H9 (cell line): ENCODE measurements around the gene FOXN4. TPM values are rescaled to one million over a fixed set of nuclear protein-coding genes. Genes with fewer than 3 reads are reported as not detected.
A peak's percentile ranks its signal among the peaks of the same experiment; 100 is the strongest.

Source experiments
- DNase-seq: peaks from one replicate; pipeline ENCODE4 v3.0.0-alpha.2; 2017
- H2AFZ ChIP-seq: one replicate; pipeline ENCODE4 v1.6.1; 2013; ENCODE audit warnings: mild to moderate bottlenecking, low read length, control low read depth, moderate library complexity
- H2AK5ac ChIP-seq: 2 replicates; pipeline ENCODE4 v1.6.1; 2013; ENCODE audit warnings: low read length, control low read depth, mixed read lengths; ENCODE audit not compliant: insufficient read length
- H2BK120ac ChIP-seq: one replicate; pipeline ENCODE4 v1.6.1; 2013; ENCODE audit warnings: low read depth, mild to moderate bottlenecking, low read length, control low read depth, inconsistent platforms; ENCODE audit not compliant: poor library complexity, severe bottlenecking
- H2BK12ac ChIP-seq: 2 replicates; pipeline ENCODE4 v1.6.1; 2013; ENCODE audit warnings: low read length, control low read depth, mixed read lengths, low read depth; ENCODE audit not compliant: insufficient read length
- H2BK15ac ChIP-seq: 2 replicates; pipeline ENCODE4 v1.6.1; 2013; ENCODE audit warnings: low read depth, low read length, control low read depth
- H2BK20ac ChIP-seq: one replicate; pipeline ENCODE4 v1.6.1; 2013; ENCODE audit warnings: low read depth, mild to moderate bottlenecking, low read length, control low read depth, inconsistent platforms; ENCODE audit not compliant: poor library complexity, severe bottlenecking
- H2BK5ac ChIP-seq: 2 replicates; pipeline ENCODE4 v1.6.1; 2013; ENCODE audit warnings: low read length, control low read depth, mixed read lengths; ENCODE audit not compliant: insufficient read length
- H3K14ac ChIP-seq: 2 replicates; pipeline ENCODE4 v1.6.1; 2013; ENCODE audit warnings: low read length, control low read depth; ENCODE audit not compliant: insufficient read depth
- H3K18ac ChIP-seq: 2 replicates; pipeline ENCODE4 v1.6.1; 2013; ENCODE audit warnings: low read depth, mild to moderate bottlenecking, mixed read lengths, low read length, control low read depth; ENCODE audit not compliant: insufficient read length
- H3K23ac ChIP-seq: 2 replicates; pipeline ENCODE4 v1.6.1; 2013; ENCODE audit warnings: low read length, control low read depth, mixed read lengths, low read depth; ENCODE audit not compliant: insufficient read length
- H3K23me2 ChIP-seq: 2 replicates; pipeline ENCODE4 v1.6.1; 2013; ENCODE audit warnings: low read depth, mild to moderate bottlenecking, mixed read lengths, low read length, control low read depth; ENCODE audit not compliant: insufficient read length, poor library complexity, severe bottlenecking
- H3K27ac ChIP-seq: 2 replicates; pipeline ENCODE4 v1.5.1; 2013; ENCODE audit warnings: low read length, control low read depth, mixed read lengths, low read depth; ENCODE audit not compliant: insufficient read length
- H3K27me3 ChIP-seq: 2 replicates; pipeline ENCODE4 v1.6.1; 2013; ENCODE audit warnings: low read length, control low read depth, inconsistent platforms; ENCODE audit not compliant: insufficient read depth
- H3K4ac ChIP-seq: 2 replicates; pipeline ENCODE4 v1.6.1; 2013; ENCODE audit warnings: low read depth, mild to moderate bottlenecking, control low read depth, inconsistent platforms, low read length, moderate library complexity
- H3K4me1 ChIP-seq: 2 replicates; pipeline ENCODE4 v1.6.1; 2013; ENCODE audit warnings: low read length, control low read depth, inconsistent platforms; ENCODE audit not compliant: insufficient read depth
- H3K4me2 ChIP-seq: 2 replicates; pipeline ENCODE4 v1.6.1; 2013; ENCODE audit warnings: low read length, control low read depth, mixed read lengths; ENCODE audit not compliant: insufficient read length, insufficient read depth
- H3K56ac ChIP-seq: 2 replicates; pipeline ENCODE4 v1.6.1; 2013; ENCODE audit warnings: low read depth, mild to moderate bottlenecking, mixed read lengths, low read length, control low read depth; ENCODE audit not compliant: insufficient read length
- H3K79me1 ChIP-seq: 2 replicates; pipeline ENCODE4 v1.6.1; 2013; ENCODE audit warnings: low read depth, mild to moderate bottlenecking, moderate library complexity, low read length, control low read depth, inconsistent platforms; ENCODE audit not compliant: insufficient read depth, poor library complexity, severe bottlenecking
- H3K79me2 ChIP-seq: 2 replicates; pipeline ENCODE4 v1.6.1; 2013; ENCODE audit warnings: low read length, control low read depth, inconsistent platforms; ENCODE audit not compliant: insufficient read depth
- H3K9ac ChIP-seq: 2 replicates; pipeline ENCODE4 v1.6.1; 2013; ENCODE audit warnings: low read length, control low read depth, mixed read lengths; ENCODE audit not compliant: insufficient read length; ENCODE audit errors: extremely low read depth
- H3K9me3 ChIP-seq: one replicate; pipeline ENCODE4 v1.6.1; 2013; ENCODE audit warnings: low read depth, low read length, inconsistent platforms; ENCODE audit not compliant: control insufficient read depth
- H3T11ph ChIP-seq: one replicate; pipeline ENCODE4 v1.6.1; 2013; ENCODE audit warnings: mild to moderate bottlenecking, low read length, control low read depth, inconsistent platforms
- H4K20me1 ChIP-seq: one replicate; pipeline ENCODE4 v1.6.1; 2013; ENCODE audit not compliant: control insufficient read depth, insufficient read length, insufficient read depth
- H4K5ac ChIP-seq: 2 replicates; pipeline ENCODE4 v1.6.1; 2013; ENCODE audit warnings: low read depth, mild to moderate bottlenecking, mixed read lengths, low read length, control low read depth; ENCODE audit not compliant: insufficient read length
- H4K8ac ChIP-seq: replicated peaks from 2 replicates; pipeline ENCODE4 v1.6.1; 2013; ENCODE audit warnings: low read length, control low read depth, mixed read lengths, low read depth; ENCODE audit not compliant: insufficient read length
- H4K91ac ChIP-seq: 2 replicates; pipeline ENCODE4 v1.6.1; 2013; ENCODE audit warnings: low read depth, mild to moderate bottlenecking, moderate library complexity, mixed read lengths, low read length, control low read depth; ENCODE audit not compliant: insufficient read length
- H3K27ac Mint-ChIP-seq, 3 experiments: 2 replicates in 2 of 3; 3 replicates in 1 of 3; pipeline ENCODE4 v1.8.0; 2020 to 2021; ENCODE audit warnings: mixed read lengths in 3 of 3, mild to moderate bottlenecking in 1 of 3, moderate library complexity in 1 of 3
- H3K27me3 Mint-ChIP-seq: 2 replicates; pipeline ENCODE4 v1.8.0; 2021; ENCODE audit warnings: low read depth, mild to moderate bottlenecking, moderate library complexity, mixed read lengths
- H3K36me3 Mint-ChIP-seq, 3 experiments: 2 replicates in 2 of 3; 3 replicates in 1 of 3; pipeline ENCODE4 v1.8.0; 2020 to 2021; ENCODE audit warnings: low read depth in 3 of 3, mixed read lengths in 3 of 3; ENCODE audit not compliant: insufficient read depth in 1 of 3
- H3K4me1 Mint-ChIP-seq, 2 experiments: 2 replicates each; pipeline ENCODE4 v1.8.0; 2020; ENCODE audit warnings: mixed read lengths in 2 of 2
- H3K4me3 Mint-ChIP-seq, 2 experiments: 2 replicates in 1 of 2; 3 replicates in 1 of 2; pipeline ENCODE4 v1.8.0; 2020 to 2021; ENCODE audit warnings: mild to moderate bottlenecking in 2 of 2, mixed read lengths in 2 of 2, moderate library complexity in 1 of 2
- H3K9me3 Mint-ChIP-seq, 2 experiments: 2 replicates in 1 of 2; 3 replicates in 1 of 2; pipeline ENCODE4 v1.8.0; 2020; ENCODE audit warnings: mild to moderate bottlenecking in 2 of 2, mixed read lengths in 2 of 2, moderate library complexity in 1 of 2
- WGBS: extraction: QIAGEN DNeasy Blood & Tissue Kit; methylation state at CpG from one replicate; pipeline ENCODE4 v1.1.7; 2013; ENCODE audit warnings: missing lambda C conversion rate, low lambda C conversion rate, mixed read lengths; ENCODE audit not compliant: insufficient read length; ENCODE audit errors: extremely low coverage; 5-methylcytosine and 5-hydroxymethylcytosine counted together
- total RNA-seq: library from RNA; stranded (reverse); gene quantifications from 2 replicates; pipeline ENCODE4 v1.2.1, GENCODE V29; 2021
- TF ChIP-seq, protein P1 (sequence below): fragments of 200-600 bp; sonication (generic); conservative IDR thresholded peaks from 3 replicates; pipeline ENCODE4 v1.8.0; 2021; ENCODE audit warnings: antibody characterized with exemption, mild to moderate bottlenecking

Gene FOXN4
- total RNA-seq, 1 experiment from 2014 or later, result 0.39 TPM

DNA sequence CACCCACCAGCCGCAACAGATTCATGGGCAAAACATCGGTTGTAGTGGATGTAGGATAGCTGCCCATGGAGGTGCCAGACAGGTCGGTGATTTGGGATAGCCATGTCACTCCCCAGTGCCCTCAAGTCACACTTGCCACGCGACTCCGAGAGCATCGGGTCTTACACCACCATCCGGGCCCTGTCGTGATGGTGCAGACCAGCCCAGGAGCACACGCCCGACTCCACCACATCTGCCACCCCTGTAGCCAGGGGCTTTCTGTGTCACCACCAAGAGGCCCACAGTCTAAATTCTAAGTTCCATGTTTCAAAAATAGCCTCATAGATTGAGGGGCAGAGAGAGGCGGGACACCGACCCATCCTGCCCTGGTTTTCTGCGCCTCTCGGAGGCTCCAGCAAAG lies 18.0 kb downstream of the FOXN4 start:
- Mint-ChIP-seq H3K4me3 (peak overlapping the region in 1 of 2 experiments; percentile 58; a peak in 1 of 5 replicates), H3K36me3 (no peaks in the 10 kb centered on the region), H3K27ac (no peak overlapping the region), H3K27me3 (peaks cover 3% of the 10 kb centered on the region), H3K4me1 (peaks cover 8 to 29% of the 10 kb centered on the region in 2 experiments), H3K9me3 (no peaks in the 10 kb centered on the region)
- Histone ChIP-seq H2BK15ac (no peak overlapping the region), H4K20me1 (no peaks in the 10 kb centered on the region), H3K56ac (no peak overlapping the region), H2BK5ac (no peak overlapping the region), H3T11ph (no peak overlapping the region), H3K79me2 (no peaks in the 10 kb centered on the region), H3K14ac (peak overlapping the region; percentile 80; the same call in 1 of the 2 replicates), H4K5ac (no peak overlapping the region), H3K27me3 (no peaks in the 10 kb centered on the region), H3K23ac (no peak overlapping the region), H2AFZ (no peak overlapping the region), H3K27ac (no peak overlapping the region), H3K79me1 (no peaks in the 10 kb centered on the region), H3K9ac (no peak overlapping the region), H3K4me2 (no peak overlapping the region), H2BK120ac (no peak overlapping the region), H3K18ac (peak overlapping the region; percentile 88), H4K8ac (no peak overlapping the region), H3K4me1 (peaks cover 4% of the 10 kb centered on the region; the same call in 1 of the 2 replicates), H3K9me3 (no peaks in the 10 kb centered on the region), H3K4ac (no peak overlapping the region; the same call in 1 of the 2 replicates), H2BK20ac (no peak overlapping the region), H3K23me2 (no peaks in the 10 kb centered on the region), H2BK12ac (no peak overlapping the region), H2AK5ac (no peak overlapping the region), H4K91ac (no peak overlapping the region)
- no peak for DNase-seq
- TF ChIP-seq, protein P1, sequence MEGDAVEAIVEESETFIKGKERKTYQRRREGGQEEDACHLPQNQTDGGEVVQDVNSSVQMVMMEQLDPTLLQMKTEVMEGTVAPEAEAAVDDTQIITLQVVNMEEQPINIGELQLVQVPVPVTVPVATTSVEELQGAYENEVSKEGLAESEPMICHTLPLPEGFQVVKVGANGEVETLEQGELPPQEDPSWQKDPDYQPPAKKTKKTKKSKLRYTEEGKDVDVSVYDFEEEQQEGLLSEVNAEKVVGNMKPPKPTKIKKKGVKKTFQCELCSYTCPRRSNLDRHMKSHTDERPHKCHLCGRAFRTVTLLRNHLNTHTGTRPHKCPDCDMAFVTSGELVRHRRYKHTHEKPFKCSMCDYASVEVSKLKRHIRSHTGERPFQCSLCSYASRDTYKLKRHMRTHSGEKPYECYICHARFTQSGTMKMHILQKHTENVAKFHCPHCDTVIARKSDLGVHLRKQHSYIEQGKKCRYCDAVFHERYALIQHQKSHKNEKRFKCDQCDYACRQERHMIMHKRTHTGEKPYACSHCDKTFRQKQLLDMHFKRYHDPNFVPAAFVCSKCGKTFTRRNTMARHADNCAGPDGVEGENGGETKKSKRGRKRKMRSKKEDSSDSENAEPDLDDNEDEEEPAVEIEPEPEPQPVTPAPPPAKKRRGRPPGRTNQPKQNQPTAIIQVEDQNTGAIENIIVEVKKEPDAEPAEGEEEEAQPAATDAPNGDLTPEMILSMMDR, result no peak
- WGBS, result no CpG with 5 or more reads among the region's 15 CpGs
